PC-9 (cell line): ENCODE data around the gene RALB. TPM values are rescaled to one million over a fixed set of nuclear protein-coding genes. Genes with fewer than 3 reads are reported as not detected.

Source experiments
- BruUV-seq: library from RNA; stranded (reverse); fragments of 400-500 nt; replicated peaks from 2 replicates; lab custom pipeline; 2021; lab: Mats Ljungman, UMichigan
- CTCF ChIA-PET: fragments of 300-600 bp; sonication (Branson Sonifier 250); formaldehyde crosslinking; loops from one replicate; lab custom pipeline; 2022; ENCODE audit warnings: antibody characterized with exemption; lab: Charles Lee
- POLR2A ChIA-PET: fragments of 300-600 bp; sonication (Branson Sonifier 250); formaldehyde crosslinking; loops from one replicate; lab custom pipeline; 2022; ENCODE audit warnings: antibody characterized with exemption; ENCODE audit not compliant: unreplicated experiment; lab: Charles Lee
- DNase-seq, 2 experiments: peaks; one replicate each; pipeline versions ENCODE4 v3.0.0 to v3.0.0-alpha.2; 2015 to 2022; ENCODE audit warnings: mixed read lengths in 1 of 2
- H2AFZ ChIP-seq: fragments of 200-600 bp; sonication (generic); 2 replicates; pipeline ENCODE4 v1.8.1; 2017; ENCODE audit warnings: antibody characterized with exemption
- H3F3A ChIP-seq: fragments of 200-600 bp; sonication (generic); 2 replicates; pipeline ENCODE4 v1.8.1; 2017; ENCODE audit warnings: antibody characterized with exemption, mild to moderate bottlenecking, low read depth; ENCODE audit not compliant: insufficient read depth
- H3K27ac ChIP-seq: fragments of 200-600 bp; sonication (generic); 2 replicates; pipeline ENCODE4 v1.6.1; 2016; ENCODE audit warnings: mixed run types
- H3K27me3 ChIP-seq: fragments of 200-600 bp; sonication (generic); 2 replicates; pipeline ENCODE4 v1.6.1; 2016; ENCODE audit warnings: low read depth, mixed run types; ENCODE audit not compliant: insufficient read depth
- H3K36me3 ChIP-seq: fragments of 200-600 bp; sonication (generic); 2 replicates; pipeline ENCODE4 v1.6.1; 2016; ENCODE audit warnings: low read depth, mixed run types
- H3K4me1 ChIP-seq: fragments of 200-600 bp; sonication (generic); replicated peaks from 2 replicates; pipeline ENCODE4 v1.6.1; 2016; ENCODE audit warnings: mixed run types; ENCODE audit not compliant: insufficient read depth
- H3K4me2 ChIP-seq: fragments of 200-600 bp; sonication (generic); 2 replicates; pipeline ENCODE4 v1.6.1; 2017; ENCODE audit warnings: mixed run types
- H3K4me3 ChIP-seq: fragments of 200-600 bp; sonication (generic); 2 replicates; pipeline ENCODE4 v1.6.1; 2016; ENCODE audit warnings: mixed run types
- H3K79me2 ChIP-seq: fragments of 200-600 bp; sonication (generic); 2 replicates; pipeline ENCODE4 v1.6.1; 2017; ENCODE audit warnings: low read depth, mixed run types
- H3K9me2 ChIP-seq: fragments of 200-600 bp; sonication (generic); 2 replicates; pipeline ENCODE4 v1.8.1; 2017; ENCODE audit warnings: mild to moderate bottlenecking; ENCODE audit not compliant: insufficient read depth
- H3K9me3 ChIP-seq: fragments of 200-600 bp; sonication (generic); 2 replicates; pipeline ENCODE4 v1.8.1; 2016; ENCODE audit warnings: low read depth; ENCODE audit not compliant: insufficient read depth
- H4K20me1 ChIP-seq: fragments of 200-600 bp; sonication (generic); 2 replicates; pipeline ENCODE4 v1.8.1; 2017; ENCODE audit not compliant: insufficient read depth
- EZH2 ChIP-seq: fragments of 200-600 bp; sonication (generic); IDR thresholded peaks from 2 replicates; pipeline ENCODE4 v1.8.0; 2017; ENCODE audit warnings: antibody characterized with exemption, low read depth
- intact Hi-C: fragments of 100-400 bp; cut with micrococcal nuclease; formaldehyde crosslinking; loops from one replicate; pipeline ENCODE4 v1.10.0; 2022; ENCODE audit not compliant: unreplicated experiment
- total RNA-seq: library from RNA; stranded (reverse); gene quantifications from 2 replicates; pipeline ENCODE4 v1.2.3, GENCODE V29; 2021
- TF ChIP-seq, protein P1 (sequence below): fragments of 200-600 bp; sonication (generic); conservative IDR thresholded peaks from 2 replicates; pipeline ENCODE4 v1.6.1; 2017; ENCODE audit warnings: mixed run types, antibody characterized with exemption, mild to moderate bottlenecking, moderate library complexity

RALB gene
- total RNA-seq, 1 experiment from 2014 or later, result 86.6 TPM

GRCh38 chr2:120312076-120312475, 59.4 kb downstream of the RALB start:
- no peaks in the 10 kb centered on the region for H3K9me2 ChIP-seq
- TF ChIP-seq, protein P1, sequence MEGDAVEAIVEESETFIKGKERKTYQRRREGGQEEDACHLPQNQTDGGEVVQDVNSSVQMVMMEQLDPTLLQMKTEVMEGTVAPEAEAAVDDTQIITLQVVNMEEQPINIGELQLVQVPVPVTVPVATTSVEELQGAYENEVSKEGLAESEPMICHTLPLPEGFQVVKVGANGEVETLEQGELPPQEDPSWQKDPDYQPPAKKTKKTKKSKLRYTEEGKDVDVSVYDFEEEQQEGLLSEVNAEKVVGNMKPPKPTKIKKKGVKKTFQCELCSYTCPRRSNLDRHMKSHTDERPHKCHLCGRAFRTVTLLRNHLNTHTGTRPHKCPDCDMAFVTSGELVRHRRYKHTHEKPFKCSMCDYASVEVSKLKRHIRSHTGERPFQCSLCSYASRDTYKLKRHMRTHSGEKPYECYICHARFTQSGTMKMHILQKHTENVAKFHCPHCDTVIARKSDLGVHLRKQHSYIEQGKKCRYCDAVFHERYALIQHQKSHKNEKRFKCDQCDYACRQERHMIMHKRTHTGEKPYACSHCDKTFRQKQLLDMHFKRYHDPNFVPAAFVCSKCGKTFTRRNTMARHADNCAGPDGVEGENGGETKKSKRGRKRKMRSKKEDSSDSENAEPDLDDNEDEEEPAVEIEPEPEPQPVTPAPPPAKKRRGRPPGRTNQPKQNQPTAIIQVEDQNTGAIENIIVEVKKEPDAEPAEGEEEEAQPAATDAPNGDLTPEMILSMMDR, result no peak
- no peak for TF ChIP-seq EZH2
- peaks cover 13% of the 10 kb centered on the region; the same call in 1 of the 2 replicates for H3F3A ChIP-seq
- H3K4me1 ChIP-seq, result no peaks in the 10 kb centered on the region
- ChIA-PET CTCF (interaction anchor here (0.7 to 1.2 kb wide), 3 partner anchors 19 to 369 kb away, joined by 3 to 9 read pairs (median 4); no protein-coding TSS in a partner anchor), POLR2A (interaction anchor here (0.6 kb wide), 1 partner anchor 89 kb away, joined by 3 read pairs; the partner anchor contains the start of gene TMEM185B)
- no peak for DNase-seq
- no peak overlapping the region for H3K4me3 ChIP-seq
- H2AFZ ChIP-seq, result no peak overlapping the region
- no peaks in the 10 kb centered on the region for H4K20me1 ChIP-seq
- H3K27me3 ChIP-seq, result no peaks in the 10 kb centered on the region
- no peak overlapping the region for H3K27ac ChIP-seq
- intact Hi-C loops, result loop anchor here (2.0 to 10.0 kb wide), 5 partner anchors 59 to 765 kb away; partner anchors contain the start of genes EPB41L5, PTPN4 and RALB
- no peaks in the 10 kb centered on the region for H3K9me3 ChIP-seq
- no peaks in the 10 kb centered on the region for H3K36me3 ChIP-seq
- BruUV-seq, result no TSS peak
- no peak overlapping the region for H3K4me2 ChIP-seq
- H3K79me2 ChIP-seq, result no peaks in the 10 kb centered on the region

- CTCF ChIA-PET, result interaction anchor here (0.6 to 1.9 kb wide), 14 partner anchors 32 to 786 kb away, joined by 3 to 15 read pairs (median 5); partner anchors contain the start of genes RALB and TMEM185B
- no peak overlapping the region for H3K27ac ChIP-seq
- POLR2A ChIA-PET, result interaction anchor here (0.5 to 0.9 kb wide), 4 partner anchors 11 to 90 kb away, joined by 3 to 7 read pairs (median 4); partner anchors contain the start of genes RALB and TMEM185B
Measured at GRCh38 chr2:120312860-120313694, 60.4 kb downstream of the RALB start.

More at GRCh38 chr2:120312860-120313694, 60.4 kb downstream of the RALB start:
- no peaks in the 10 kb centered on the region for H4K20me1 ChIP-seq
- H3K4me3 ChIP-seq, result no peak overlapping the region
- H3K4me2 ChIP-seq, result peak overlapping the region; percentile 30
- no peaks in the 10 kb centered on the region for H3K79me2 ChIP-seq
- no peak overlapping the region for H2AFZ ChIP-seq
- H3K9me2 ChIP-seq, result no peaks in the 10 kb centered on the region
- BruUV-seq, result no TSS peak
- intact Hi-C loops, result loop anchor here (1.0 to 10.0 kb wide), 11 partner anchors 60 to 764 kb away; partner anchors contain the start of genes EPB41L5, PTPN4 and RALB
- H3K4me1 ChIP-seq, result no peaks in the 10 kb centered on the region
- H3K27me3 ChIP-seq, result no peaks in the 10 kb centered on the region
- peaks cover 13% of the 10 kb centered on the region; the same call in 1 of the 2 replicates for H3F3A ChIP-seq
- no peaks in the 10 kb centered on the region for H3K36me3 ChIP-seq
- H3K9me3 ChIP-seq, result no peaks in the 10 kb centered on the region
- DNase-seq, result peak; percentile 77 to 90
- TF ChIP-seq, protein P1, result peak; percentile 98
- TF ChIP-seq EZH2, result no peak
